ENCODE data around the gene BTG2. TPM values are rescaled to one million over a fixed set of nuclear protein-coding genes. Genes with fewer than 3 reads are reported as not detected.

BTG2 gene
- total RNA-seq, 1 experiment from 2014 or later: 24.2 TPM

GRCh38 chr1:203267347-203267846 is 37.9 kb upstream of the BTG2 start:
- Histone ChIP-seq H2AFZ (ENCODE audit: low read depth, low read length, poor library complexity, severe bottlenecking) (peak overlapping the region; percentile 0), H3K36me3 (ENCODE audit: control insufficient read depth in 1 of 2, insufficient read depth in 2 of 2, low read length in 2 of 2) (no peaks in the 10 kb centered on the region), H3K4me3 (replicated peaks in 1 of 2; ENCODE audit: low read depth in 1 of 2, low read length in 2 of 2) (peak overlapping the region; percentile 39 to 46), H3K79me2 (ENCODE audit: insufficient read depth, low read length) (no peaks in the 10 kb centered on the region), H3K9ac (ENCODE audit: low read length) (peak overlapping the region; percentile 1; the same call in 1 of the 2 replicates), H3K4me2 (ENCODE audit: low read length) (peak overlapping the region; percentile 57), H3K27ac (ENCODE audit: low read depth, low read length) (peak overlapping the region; percentile 49), H3K27me3 (ENCODE audit: insufficient read depth, low read length) (no peaks in the 10 kb centered on the region), H3K4me1 (ENCODE audit: control insufficient read depth in 1 of 2, insufficient read depth in 2 of 2, low read length in 2 of 2) (peaks cover 0 to 20% of the 10 kb centered on the region in 2 experiments; a peak in 2 of 4 replicates), H4K20me1 (ENCODE audit: insufficient read depth) (no peaks in the 10 kb centered on the region), H3K9me2 (ENCODE audit: insufficient read depth) (no peaks in the 10 kb centered on the region), H3K9me3 (ENCODE audit: control insufficient read depth in 1 of 2, insufficient read depth in 1 of 2, low read depth in 1 of 2, low read length in 2 of 2) (no peaks in the 10 kb centered on the region)
- intact Hi-C loops (cut with micrococcal nuclease): no loop called here
- ATAC-seq (peak; percentile 70), DNase-seq (ENCODE audit: low read depth, low spot score) (peak; percentile 77)
- CTCF ChIA-PET: interaction anchor here (0.5 to 5.6 kb wide), 53 partner anchors 10 to 647 kb away, joined by 3 to 185 read pairs (median 5); partner anchors contain the start of genes ADORA1, PPFIA4 and TMEM183A
- BruUV-seq (replicated peaks): no TSS peak
- POLR2A ChIA-PET: interaction anchor here (1.0 to 1.6 kb wide), 4 partner anchors 10 to 226 kb away, joined by 3 to 10 read pairs (median 3); no protein-coding TSS in a partner anchor
- RAD21 ChIA-PET (ENCODE audit: low non-redundant PET in 1 of 2, low total read pairs in 2 of 2, uncharacterized antibody in 2 of 2, unreplicated experiment in 2 of 2): interaction anchor here (0.6 to 3.0 kb wide), 9 partner anchors 52 to 333 kb away, joined by 3 to 16 read pairs (median 3); no protein-coding TSS in a partner anchor
- peak; percentile 30 for TF ChIP-seq POLR2A (IDR thresholded peaks at IDR 0.05; ENCODE audit: borderline replicate concordance, extremely low read depth, insufficient read depth, insufficient read length)
- TF ChIP-seq RAD21 (IDR thresholded peaks at IDR 0.05; ENCODE audit: low read depth): peak; percentile 82
- TF ChIP-seq CTCF (IDR thresholded peaks at IDR 0.05 in 2 of 3, conservative IDR thresholded peaks at IDR 0.05 in 1 of 3; ENCODE audit: borderline replicate concordance in 1 of 3, insufficient read depth in 1 of 3, low read depth in 2 of 3, low read length in 2 of 3): peak; percentile 87 to 93 (median 90)
- no peak for TF ChIP-seq ZBTB33 (IDR thresholded peaks at IDR 0.05; ENCODE audit: extremely low read depth, insufficient replicate concordance, low read length)
- TF ChIP-seq FOSL1 (IDR thresholded peaks at IDR 0.05; ENCODE audit: low read depth): no peak
- TF ChIP-seq YY1 (IDR thresholded peaks at IDR 0.05; ENCODE audit: extremely low read depth, insufficient replicate concordance, low read depth, low read length): no peak
- no peak for TF ChIP-seq REST (IDR thresholded peaks at IDR 0.05; ENCODE audit: low read depth)
- peak; percentile 51 for TF ChIP-seq POLR2AphosphoS5 (IDR thresholded peaks at IDR 0.05; ENCODE audit: low read depth, low read length)
- TF ChIP-seq SIN3A (IDR thresholded peaks at IDR 0.05; ENCODE audit: low read depth): no peak
- TF ChIP-seq CEBPB (IDR thresholded peaks at IDR 0.05; ENCODE audit: low read depth): no peak
- TF ChIP-seq JUND (IDR thresholded peaks at IDR 0.05): no peak
- no peak for TF ChIP-seq SP1 (IDR thresholded peaks at IDR 0.05; ENCODE audit: low read depth)
- no peak for TF ChIP-seq TCF7L2 (IDR thresholded peaks at IDR 0.05; ENCODE audit: borderline replicate concordance, extremely low read depth, insufficient read depth, insufficient read length)
- TF ChIP-seq ZNF274 (IDR thresholded peaks at IDR 0.05; ENCODE audit: low read depth, low read length): no peak
- TF ChIP-seq EZH2phosphoT487 (IDR thresholded peaks at IDR 0.05; ENCODE audit: borderline replicate concordance): no peak
- no peak for TF ChIP-seq SRF (IDR thresholded peaks at IDR 0.05; ENCODE audit: low read depth)
- no peak for TF ChIP-seq ATF3 (IDR thresholded peaks at IDR 0.05)
- no peak for TF ChIP-seq MAX (IDR thresholded peaks at IDR 0.05)
- TF ChIP-seq ZFX (IDR thresholded peaks at IDR 0.05): no peak
- TF ChIP-seq CBX3 (IDR thresholded peaks at IDR 0.05; ENCODE audit: low read depth): peak; percentile 27; the same call in 1 of the 2 replicates
